ENCODE results near the gene LDLRAD4.

The LDLRAD4 gene

GRCh38 chr18:13562494-13563029 lies 344.0 kb downstream of the LDLRAD4 start:
- in situ Hi-C loops (cut with MboI; ENCODE audit: low sequenced_read_pairs, unreplicated experiment): loop anchor here (25.0 kb wide), 2 partner anchors 250 to 575 kb away; partner anchors contain the start of genes CEP192 and MC5R
- DNase-seq (ENCODE audit: low spot score): peak; percentile 78
- TF ChIP-seq, protein P1, sequence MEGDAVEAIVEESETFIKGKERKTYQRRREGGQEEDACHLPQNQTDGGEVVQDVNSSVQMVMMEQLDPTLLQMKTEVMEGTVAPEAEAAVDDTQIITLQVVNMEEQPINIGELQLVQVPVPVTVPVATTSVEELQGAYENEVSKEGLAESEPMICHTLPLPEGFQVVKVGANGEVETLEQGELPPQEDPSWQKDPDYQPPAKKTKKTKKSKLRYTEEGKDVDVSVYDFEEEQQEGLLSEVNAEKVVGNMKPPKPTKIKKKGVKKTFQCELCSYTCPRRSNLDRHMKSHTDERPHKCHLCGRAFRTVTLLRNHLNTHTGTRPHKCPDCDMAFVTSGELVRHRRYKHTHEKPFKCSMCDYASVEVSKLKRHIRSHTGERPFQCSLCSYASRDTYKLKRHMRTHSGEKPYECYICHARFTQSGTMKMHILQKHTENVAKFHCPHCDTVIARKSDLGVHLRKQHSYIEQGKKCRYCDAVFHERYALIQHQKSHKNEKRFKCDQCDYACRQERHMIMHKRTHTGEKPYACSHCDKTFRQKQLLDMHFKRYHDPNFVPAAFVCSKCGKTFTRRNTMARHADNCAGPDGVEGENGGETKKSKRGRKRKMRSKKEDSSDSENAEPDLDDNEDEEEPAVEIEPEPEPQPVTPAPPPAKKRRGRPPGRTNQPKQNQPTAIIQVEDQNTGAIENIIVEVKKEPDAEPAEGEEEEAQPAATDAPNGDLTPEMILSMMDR (IDR thresholded peaks at IDR 0.05; ENCODE audit: borderline replicate concordance, control extremely low read depth, extremely low read depth, insufficient read depth, missing control alignments): no peak

GRCh38 chr18:13563390-13563805 lies 344.8 kb downstream of the LDLRAD4 start:
- DNase-seq (ENCODE audit: low spot score): no peak
- in situ Hi-C loops (cut with MboI; ENCODE audit: low sequenced_read_pairs, unreplicated experiment): loop anchor here (25.0 kb wide), 2 partner anchors 249 to 576 kb away; partner anchors contain the start of genes CEP192 and MC5R
- TF ChIP-seq, protein P1 (IDR thresholded peaks at IDR 0.05; ENCODE audit: borderline replicate concordance, control extremely low read depth, extremely low read depth, insufficient read depth, missing control alignments): no peak

DNA sequence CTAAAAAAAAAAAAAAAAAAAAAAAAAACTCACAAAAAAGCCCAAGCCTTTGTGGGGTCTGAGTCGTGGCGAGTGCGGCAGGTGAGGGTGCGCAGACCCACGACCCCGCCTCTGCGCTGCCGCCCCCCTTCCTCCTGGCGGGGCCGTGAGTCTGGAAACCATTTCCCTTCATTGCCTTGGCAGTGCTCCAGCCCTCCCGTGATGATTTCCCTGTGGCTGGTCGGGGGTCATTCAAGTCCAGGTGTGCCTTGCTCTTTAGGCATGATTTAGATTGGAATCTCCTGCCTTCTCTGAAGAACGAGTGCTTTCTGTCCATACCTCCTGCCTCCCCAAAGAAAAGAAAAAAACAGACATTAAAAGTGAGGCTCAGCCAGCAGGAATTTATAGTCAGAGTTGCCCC lies 346.0 kb downstream of the LDLRAD4 start:
- DNase-seq (ENCODE audit: low spot score): no peak
- in situ Hi-C loops (cut with MboI; ENCODE audit: low sequenced_read_pairs, unreplicated experiment): loop anchor here (25.0 kb wide), 2 partner anchors 248 to 577 kb away; partner anchors contain the start of genes CEP192 and MC5R
- TF ChIP-seq, protein P1 (IDR thresholded peaks at IDR 0.05; ENCODE audit: borderline replicate concordance, control extremely low read depth, extremely low read depth, insufficient read depth, missing control alignments): no peak

GRCh38 chr18:13565228-13565627 lies 346.7 kb downstream of the LDLRAD4 start:
- TF ChIP-seq, protein P1 (IDR thresholded peaks at IDR 0.05; ENCODE audit: borderline replicate concordance, control extremely low read depth, extremely low read depth, insufficient read depth, missing control alignments): no peak
- no peak for DNase-seq (ENCODE audit: low spot score)
- in situ Hi-C loops (cut with MboI; ENCODE audit: low sequenced_read_pairs, unreplicated experiment): loop anchor here (5.0 to 25.0 kb wide), 3 partner anchors 47 to 578 kb away; partner anchors contain the start of genes CEP192 and MC5R

DNA sequence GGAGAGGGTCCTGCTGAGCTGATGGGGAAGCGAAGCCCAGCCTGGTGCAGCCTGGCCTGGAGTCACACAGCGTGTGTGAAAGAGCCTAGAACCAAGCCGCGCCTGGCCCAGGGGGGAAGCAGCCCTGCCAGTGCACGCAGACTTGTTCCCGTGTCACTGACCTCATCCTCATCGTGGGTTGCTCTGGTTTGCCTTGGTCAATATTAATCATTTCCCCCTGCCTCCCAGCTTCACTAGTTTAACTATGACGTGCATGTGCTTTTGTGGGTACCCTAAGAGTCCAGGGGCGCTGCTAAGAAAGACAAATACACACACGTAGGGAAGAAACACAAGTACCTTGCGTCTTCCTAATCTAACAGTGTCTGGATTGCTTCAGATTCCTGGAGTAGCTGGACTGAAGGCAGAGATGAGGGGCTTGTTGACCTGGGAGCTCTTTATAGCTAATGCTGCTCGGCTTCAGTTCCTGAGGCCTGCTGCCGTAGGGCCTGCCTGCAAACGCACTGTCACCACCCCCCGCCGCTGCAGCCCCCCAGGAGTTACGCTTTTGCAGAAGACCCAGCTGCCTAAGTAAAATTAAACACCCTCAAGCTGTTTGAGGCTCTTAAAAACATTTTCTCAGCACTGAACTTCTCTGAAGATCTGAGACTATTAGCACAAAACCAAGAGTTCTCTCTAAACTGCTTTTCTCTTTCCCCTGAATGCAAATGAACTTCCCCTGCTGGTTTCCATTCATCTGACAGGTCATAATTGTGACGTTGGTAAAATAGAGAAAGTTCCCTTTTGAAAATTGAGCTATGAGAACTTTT lies 348.6 kb downstream of the LDLRAD4 start:
- DNase-seq (ENCODE audit: low spot score): peak; percentile 80
- TF ChIP-seq, protein P1 (IDR thresholded peaks at IDR 0.05; ENCODE audit: borderline replicate concordance, control extremely low read depth, extremely low read depth, insufficient read depth, missing control alignments): no peak
- in situ Hi-C loops (cut with MboI; ENCODE audit: low sequenced_read_pairs, unreplicated experiment): loop anchor here (5.0 to 25.0 kb wide), 3 partner anchors 45 to 580 kb away; partner anchors contain the start of genes CEP192 and MC5R

Data from GM13976 (cell line).